Mesenchymal stem cell (in vitro differentiated cells and primary cell): ENCODE measurements around the gene ZFP36.

Source experiments
- DNase-seq: peaks from one replicate; pipeline ENCODE4 v3.0.0-alpha.2; 2013
- H2AFZ ChIP-seq: one replicate; pipeline ENCODE4 v1.6.1; 2013; ENCODE audit warnings: low read depth, mild to moderate bottlenecking, control low read depth, inconsistent platforms, low read length, moderate library complexity
- H2AK5ac ChIP-seq: 2 replicates; pipeline ENCODE4 v1.6.1; 2013; ENCODE audit warnings: low read length, moderate library complexity, mild to moderate bottlenecking, inconsistent platforms; ENCODE audit not compliant: severe bottlenecking
- H2BK120ac ChIP-seq: one replicate; pipeline ENCODE4 v1.6.1; 2013; ENCODE audit warnings: low read depth, mild to moderate bottlenecking, inconsistent platforms, low read length, moderate library complexity
- H2BK12ac ChIP-seq, 2 experiments: one replicate each; pipeline ENCODE4 v1.6.1; 2013; ENCODE audit warnings: inconsistent platforms in 2 of 2, low read length in 2 of 2, mild to moderate bottlenecking in 2 of 2, moderate library complexity in 2 of 2, control low read depth in 1 of 2
- H2BK15ac ChIP-seq: one replicate; pipeline ENCODE4 v1.6.1; 2013; ENCODE audit warnings: mild to moderate bottlenecking, low read depth, inconsistent platforms; ENCODE audit not compliant: poor library complexity, severe bottlenecking
- H2BK5ac ChIP-seq: 2 replicates; pipeline ENCODE4 v1.6.1; 2013; ENCODE audit warnings: low read depth, mild to moderate bottlenecking, low read length, control low read depth, inconsistent platforms; ENCODE audit not compliant: poor library complexity, severe bottlenecking
- H3K14ac ChIP-seq, 2 experiments: one replicate each; pipeline ENCODE4 v1.6.1; 2013; ENCODE audit warnings: inconsistent platforms in 2 of 2, low read length in 2 of 2, control low read depth in 1 of 2, mild to moderate bottlenecking in 1 of 2, moderate library complexity in 1 of 2
- H3K18ac ChIP-seq, 2 experiments: one replicate each; pipeline ENCODE4 v1.6.1; 2013; ENCODE audit warnings: inconsistent platforms in 2 of 2, low read length in 2 of 2, control low read depth in 1 of 2, low read depth in 1 of 2, mild to moderate bottlenecking in 1 of 2
- H3K23ac ChIP-seq, 2 experiments: one replicate each; pipeline ENCODE4 v1.6.1; 2013; ENCODE audit warnings: inconsistent platforms in 2 of 2, low read length in 2 of 2, mild to moderate bottlenecking in 2 of 2, moderate library complexity in 2 of 2, control low read depth in 1 of 2
- H3K27ac ChIP-seq: 2 replicates; pipeline ENCODE4 v1.5.1; 2013; ENCODE audit warnings: mild to moderate bottlenecking, moderate library complexity, low read length, control low read depth, inconsistent platforms; ENCODE audit not compliant: poor library complexity, severe bottlenecking
- H3K27me3 ChIP-seq, 2 experiments: 2 replicates each; pipeline versions ENCODE4 v1.6.1 to v1.7.0; 2013; ENCODE audit warnings: low read length in 2 of 2, mild to moderate bottlenecking in 2 of 2, moderate library complexity in 2 of 2, control low read depth in 1 of 2, inconsistent platforms in 1 of 2; ENCODE audit not compliant: control insufficient read depth in 1 of 2, insufficient read depth in 1 of 2
- H3K36me3 ChIP-seq, 2 experiments: 2 replicates each; pipeline versions ENCODE4 v1.6.1 to v1.7.0; 2013; ENCODE audit warnings: low read length in 2 of 2, control low read depth in 1 of 2, inconsistent platforms in 1 of 2, low read depth in 1 of 2, mild to moderate bottlenecking in 1 of 2; ENCODE audit not compliant: insufficient read depth in 2 of 2, control insufficient read depth in 1 of 2
- H3K4ac ChIP-seq, 2 experiments: one replicate each; pipeline ENCODE4 v1.6.1; 2013; ENCODE audit warnings: inconsistent platforms in 2 of 2, low read length in 2 of 2, mild to moderate bottlenecking in 2 of 2, moderate library complexity in 2 of 2, control low read depth in 1 of 2, low read depth in 1 of 2
- H3K4me1 ChIP-seq: 2 replicates; pipeline ENCODE4 v1.6.1; 2013; ENCODE audit warnings: low read depth, low read length, control low read depth; ENCODE audit not compliant: control insufficient read depth, insufficient read depth
- H3K4me2 ChIP-seq: 2 replicates; pipeline ENCODE4 v1.6.1; 2013; ENCODE audit warnings: low read length, mild to moderate bottlenecking, inconsistent platforms; ENCODE audit not compliant: poor library complexity, severe bottlenecking
- H3K4me3 ChIP-seq, 2 experiments: 2 replicates each; pipeline versions ENCODE4 v1.5.1 to v1.7.0; 2013; ENCODE audit warnings: low read length in 2 of 2, mild to moderate bottlenecking in 2 of 2, control low read depth in 1 of 2, low read depth in 1 of 2; ENCODE audit not compliant: insufficient read depth in 1 of 2
- H3K79me1 ChIP-seq: replicated peaks from 2 replicates; pipeline ENCODE4 v1.6.1; 2013; ENCODE audit warnings: mild to moderate bottlenecking, control low read depth, low read length, inconsistent platforms; ENCODE audit not compliant: poor library complexity, severe bottlenecking
- H3K9ac ChIP-seq: 2 replicates; pipeline ENCODE4 v1.7.0; 2013; ENCODE audit warnings: mild to moderate bottlenecking, low read length, moderate library complexity
- H3K9me3 ChIP-seq: 2 replicates; pipeline ENCODE4 v1.7.0; 2013; ENCODE audit warnings: mild to moderate bottlenecking, low read length; ENCODE audit not compliant: control insufficient read depth
- H4K8ac ChIP-seq: one replicate; pipeline ENCODE4 v1.6.1; 2013; ENCODE audit warnings: inconsistent platforms, mild to moderate bottlenecking, low read length, moderate library complexity
- H4K91ac ChIP-seq: one replicate; pipeline ENCODE4 v1.6.1; 2013; ENCODE audit warnings: mild to moderate bottlenecking, low read length, inconsistent platforms
- WGBS: methylation state at CpG from one replicate; pipeline ENCODE4 v1.1.7; 2013; ENCODE audit warnings: mixed read lengths; 5-methylcytosine and 5-hydroxymethylcytosine counted together

The ZFP36 gene

DNA sequence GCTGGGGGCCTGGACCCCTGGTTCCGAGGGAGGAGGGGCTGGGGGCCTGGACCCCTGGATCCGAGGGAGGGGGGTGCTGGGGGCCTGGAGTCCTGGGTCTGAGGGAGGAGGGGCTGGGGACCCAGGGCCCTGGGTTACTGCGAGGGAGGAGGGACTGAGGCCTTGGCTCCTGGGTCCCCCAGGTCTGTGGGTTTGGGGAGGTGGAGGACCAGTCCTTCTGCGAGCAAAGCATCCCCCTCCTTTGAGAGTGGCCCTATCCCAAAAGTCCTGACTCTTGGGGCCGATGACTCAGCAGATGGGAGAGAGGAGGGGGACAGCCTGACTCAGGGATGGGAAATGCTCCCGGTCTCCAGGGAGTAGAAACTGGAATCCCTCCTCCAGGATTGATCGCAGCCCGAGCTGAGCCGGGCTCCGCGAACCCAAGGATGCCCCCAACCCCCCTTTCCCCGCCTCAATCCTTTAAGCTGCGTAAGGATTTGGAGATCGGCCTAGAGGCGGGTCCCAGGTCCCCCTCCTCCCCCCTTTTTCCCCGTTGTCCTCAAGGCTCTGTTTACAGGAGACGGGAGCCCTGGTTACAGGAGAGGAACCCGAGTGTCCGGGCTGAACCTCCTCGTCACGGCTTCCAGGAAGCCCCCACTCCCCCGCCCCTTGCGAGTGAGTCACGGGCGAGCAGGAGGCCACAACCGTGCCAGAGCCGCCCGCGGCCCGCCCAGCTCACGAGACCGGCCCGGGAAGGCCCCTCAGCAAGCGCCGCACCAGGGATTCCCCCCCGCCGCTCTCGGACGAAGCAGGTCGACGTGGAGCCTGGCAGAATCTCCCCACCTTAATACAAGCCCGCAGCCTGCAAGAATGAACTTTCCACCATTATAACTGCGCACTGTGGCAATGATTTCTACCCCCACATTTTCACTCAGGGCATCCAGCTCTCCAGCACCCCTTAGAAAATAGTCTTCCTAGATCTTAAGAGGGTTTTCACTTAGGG lies 3.0 kb upstream of the ZFP36 start:
- peaks cover 11 to 17% of the 10 kb centered on the region in 2 experiments for H3K36me3 ChIP-seq
- peak overlapping the region; percentile 20 to 70 for H3K4me3 ChIP-seq
- peak overlapping the region; percentile 97 for H4K8ac ChIP-seq
- no peaks in the 10 kb centered on the region for H3K9me3 ChIP-seq
- peak; percentile 100 for DNase-seq
- peak overlapping the region; percentile 94 for H3K4me2 ChIP-seq
- peak overlapping the region; percentile 99 for H4K91ac ChIP-seq
- peak overlapping the region; percentile 94 to 100 for H2BK12ac ChIP-seq
- peak overlapping the region; percentile 96 for H2BK15ac ChIP-seq
- H3K23ac ChIP-seq = peak overlapping the region in 1 of 2 experiments; percentile 57
- peak overlapping the region; percentile 75 to 99 for H3K4ac ChIP-seq
- peak overlapping the region in 1 of 2 experiments; percentile 99 for H3K14ac ChIP-seq
- H3K27me3 ChIP-seq = no peaks in the 10 kb centered on the region
- H3K27ac ChIP-seq = peak overlapping the region; percentile 85
- H2BK5ac ChIP-seq = peak overlapping the region; percentile 86
- peak overlapping the region; percentile 100 for H2BK120ac ChIP-seq
- peaks cover 33% of the 10 kb centered on the region for H3K4me1 ChIP-seq
- H2AK5ac ChIP-seq = no peak overlapping the region
- peak overlapping the region; percentile 97 for H3K9ac ChIP-seq
- peaks cover 2% of the 10 kb centered on the region for H3K79me1 ChIP-seq
- H2AFZ ChIP-seq = no peak overlapping the region
- WGBS = 2% methylated on average over 43 of the region's 43 CpGs
- peak overlapping the region; percentile 97 to 98 for H3K18ac ChIP-seq

DNA sequence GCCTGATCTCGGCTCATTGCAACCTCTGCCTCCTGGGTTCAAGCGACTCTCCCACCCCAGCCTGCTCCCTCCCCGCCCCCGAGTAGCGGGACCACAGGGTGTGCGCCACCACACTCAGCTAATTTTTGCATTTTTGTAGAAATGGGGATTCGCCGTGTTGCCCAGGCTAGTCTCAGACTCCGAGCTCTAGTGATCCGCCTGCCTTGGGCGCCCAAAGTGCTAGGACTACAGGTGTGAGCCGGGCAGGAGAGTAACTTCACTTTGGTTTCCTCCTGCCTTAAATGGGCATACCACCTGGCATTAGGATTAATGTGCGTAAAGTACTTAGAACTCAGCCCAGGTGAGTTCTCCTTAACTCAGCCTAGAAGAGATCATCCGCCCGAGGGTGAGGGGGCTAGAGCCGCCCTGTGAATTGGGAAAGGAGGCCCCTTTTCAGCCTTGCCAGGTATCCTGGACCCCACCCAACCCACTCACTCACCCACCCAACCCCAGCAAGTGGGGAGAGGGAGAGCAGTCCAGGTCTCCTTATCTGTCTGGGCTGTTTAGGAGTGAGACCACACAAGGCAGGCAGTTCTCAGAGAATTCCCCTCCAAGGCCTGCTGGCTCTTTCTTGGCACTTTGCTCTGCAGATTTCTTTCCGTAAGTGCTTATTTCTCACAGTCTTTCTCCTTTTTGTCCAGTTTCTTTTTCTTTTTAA lies 1.2 kb upstream of the ZFP36 start:
- Histone ChIP-seq H3K9ac (peak overlapping the region; percentile 93), H2BK5ac (no peak overlapping the region), H3K4me3 (peak overlapping the region in 1 of 2 experiments; percentile 76), H3K4me1 (peaks cover 38% of the 10 kb centered on the region), H2AK5ac (peak overlapping the region; percentile 56), H3K9me3 (no peaks in the 10 kb centered on the region), H2BK15ac (peak overlapping the region; percentile 26), H3K23ac (no peak overlapping the region), H2BK120ac (no peak overlapping the region), H2AFZ (no peak overlapping the region), H3K14ac (no peak overlapping the region), H3K79me1 (no peaks in the 10 kb centered on the region), H2BK12ac (peak overlapping the region; percentile 86 to 95), H3K36me3 (peaks cover 13 to 15% of the 10 kb centered on the region in 2 experiments), H3K4me2 (no peak overlapping the region), H3K18ac (peak overlapping the region; percentile 42 to 58), H4K91ac (peak overlapping the region; percentile 83), H3K27ac (no peak overlapping the region), H3K4ac (peak overlapping the region in 1 of 2 experiments; percentile 76), H3K27me3 (no peaks in the 10 kb centered on the region), H4K8ac (no peak overlapping the region)
- 88% methylated on average over 13 of the region's 17 CpGs for WGBS
- DNase-seq = peak; percentile 52

DNA sequence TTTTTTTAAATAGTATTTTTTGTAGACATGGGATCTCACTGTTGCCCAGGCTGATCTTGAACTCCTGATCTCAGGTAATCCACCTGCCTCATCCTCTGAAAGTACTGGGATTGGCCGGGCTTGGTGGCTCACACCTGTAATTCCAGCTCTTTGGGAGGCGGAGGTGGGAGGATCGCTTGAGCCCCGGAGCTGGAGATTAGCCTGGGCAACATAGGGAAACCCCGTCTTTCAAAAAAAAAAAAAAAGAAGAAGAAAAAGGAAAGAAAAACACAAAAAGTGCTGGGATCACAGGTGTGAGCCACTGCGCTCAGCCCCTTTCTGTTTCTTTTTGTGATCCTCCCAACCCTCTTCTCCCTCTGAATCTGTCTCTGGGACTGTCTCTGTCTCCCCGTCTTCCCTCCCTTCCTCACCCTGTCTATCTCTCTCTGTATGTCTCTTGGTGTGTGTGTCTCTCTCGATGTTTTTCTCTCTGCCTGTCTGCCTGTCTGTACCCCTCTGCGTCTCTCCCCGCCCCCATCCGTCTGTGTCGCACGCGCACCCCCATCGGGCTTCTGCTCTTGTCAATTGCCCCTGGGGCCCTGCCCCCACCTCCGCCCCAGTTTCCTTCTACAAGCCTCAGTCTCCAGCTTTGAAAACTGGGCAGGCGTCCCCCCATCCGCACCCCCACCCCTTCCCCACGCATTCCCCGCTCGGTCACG lies 540 bp upstream of the ZFP36 start:
- Histone ChIP-seq H3K4ac (peak overlapping the region; percentile 29 to 75), H3K36me3 (peaks cover 13 to 15% of the 10 kb centered on the region in 2 experiments), H3K9ac (peak overlapping the region; percentile 93), H2BK120ac (peak overlapping the region; percentile 64), H3K23ac (no peak overlapping the region), H2BK15ac (peak overlapping the region; percentile 92), H3K27ac (peak overlapping the region; percentile 3), H3K4me2 (peak overlapping the region; percentile 46), H3K18ac (peak overlapping the region; percentile 64 to 82), H2BK5ac (no peak overlapping the region), H3K27me3 (no peaks in the 10 kb centered on the region), H2BK12ac (peak overlapping the region; percentile 14 to 87), H3K14ac (peak overlapping the region in 1 of 2 experiments; percentile 49), H4K8ac (peak overlapping the region; percentile 74), H3K4me1 (peaks cover 44% of the 10 kb centered on the region), H4K91ac (no peak overlapping the region), H3K79me1 (no peaks in the 10 kb centered on the region), H2AFZ (no peak overlapping the region), H2AK5ac (peak overlapping the region; percentile 53), H3K4me3 (peak overlapping the region; percentile 59 to 76), H3K9me3 (no peaks in the 10 kb centered on the region)
- WGBS = 22% methylated on average over 21 of the region's 22 CpGs
- peak; percentile 82 for DNase-seq
